SHP77 treated with DMSO at 0.1 percent for 48 hours (cell line): Measurements from ENCODE around the gene MAGEH1.

Experiments used
- DNase-seq: peaks from one replicate; lab custom pipeline; 2025; lab: John Stamatoyannopoulos, UW

MAGEH1 gene

GRCh38 chrX:55490974-55491373 lies 39.0 kb downstream of the MAGEH1 start:
- DNase-seq, result no peak
